H1 (cell line): ENCODE data around the gene NOM1. TPM values are rescaled to one million over a fixed set of nuclear protein-coding genes. Genes with fewer than 3 reads are reported as not detected.

Experiments
- CTCF ChIA-PET: fragments of 300-600 bp; sonication (Branson Sonifier 250); formaldehyde crosslinking; loops from one replicate; lab custom pipeline; 2021; ENCODE audit not compliant: partially characterized antibody; lab: Charles Lee
- POLR2A ChIA-PET: fragments of 300-600 bp; sonication (Branson Sonifier 250); formaldehyde crosslinking; loops from one replicate; lab custom pipeline; 2021; ENCODE audit warnings: inconsistent platforms; ENCODE audit not compliant: partially characterized antibody; lab: Charles Lee
- DNase-seq, 2 experiments: peaks; one replicate each; pipeline versions ENCODE4 v3.0.0 to v3.0.0-alpha.2; 2010 to 2022; ENCODE audit warnings: low spot score in 2 of 2, low read depth in 1 of 2, mixed read lengths in 1 of 2
- FAIRE-seq: peaks from 2 replicates; lab custom pipeline; 2011; peaks lifted over from hg19 to GRCh38; lab: Jason Lieb, UNC
- H2AFZ ChIP-seq: 2 replicates; pipeline ENCODE4 v1.8.1; 2012; ENCODE audit warnings: low read length, inconsistent platforms
- H2AK5ac ChIP-seq: 2 replicates; pipeline ENCODE4 v1.6.1; 2013; ENCODE audit warnings: low read depth, low read length
- H2BK120ac ChIP-seq: replicated peaks from 2 replicates; pipeline ENCODE3; 2013; ENCODE audit warnings: low read depth, low read length, inconsistent platforms
- H2BK12ac ChIP-seq: 2 replicates; pipeline ENCODE4 v1.6.1; 2013; ENCODE audit warnings: low read depth, low read length
- H2BK15ac ChIP-seq: 2 replicates; pipeline ENCODE4 v1.6.1; 2013; ENCODE audit warnings: low read length
- H2BK20ac ChIP-seq: 2 replicates; pipeline ENCODE4 v1.6.1; 2013; ENCODE audit warnings: low read length
- H2BK5ac ChIP-seq: 2 replicates; pipeline ENCODE4 v1.6.1; 2013; ENCODE audit warnings: low read depth, low read length
- H3K14ac ChIP-seq: 2 replicates; pipeline ENCODE4 v1.6.1; 2013; ENCODE audit warnings: inconsistent platforms; ENCODE audit not compliant: insufficient read length
- H3K18ac ChIP-seq: 2 replicates; pipeline ENCODE4 v1.6.1; 2013; ENCODE audit warnings: low read length; ENCODE audit errors: extremely low read depth
- H3K23ac ChIP-seq: 2 replicates; pipeline ENCODE4 v1.6.1; 2013; ENCODE audit warnings: inconsistent platforms; ENCODE audit not compliant: insufficient read length
- H3K23me2 ChIP-seq: 2 replicates; pipeline ENCODE4 v1.6.1; 2013; ENCODE audit warnings: low read depth, low read length
- H3K27ac ChIP-seq: 2 replicates; pipeline ENCODE4 v1.6.1; 2011; ENCODE audit warnings: low read depth, low read length, inconsistent platforms
- H3K27me3 ChIP-seq, 4 experiments: replicated peaks in 1 of 4; 1 replicate in 1 of 4; 2 replicates in 3 of 4; pipeline versions ENCODE4 v1.6.1 to v1.8.1; 2011 to 2013; ENCODE audit warnings: low read length in 3 of 4, mild to moderate bottlenecking in 3 of 4, inconsistent platforms in 2 of 4, mixed read lengths in 2 of 4, moderate library complexity in 1 of 4; ENCODE audit not compliant: control insufficient read depth in 3 of 4, insufficient read depth in 3 of 4; ENCODE audit errors: extremely low read depth in 1 of 4
- H3K36me3 ChIP-seq, 4 experiments: 2 replicates each; pipeline versions ENCODE4 v1.6.1 to v1.8.1; 2011 to 2013; ENCODE audit warnings: mild to moderate bottlenecking in 4 of 4, low read length in 3 of 4, moderate library complexity in 2 of 4, control low read depth in 1 of 4, inconsistent platforms in 1 of 4; ENCODE audit not compliant: insufficient read depth in 4 of 4, control insufficient read depth in 2 of 4
- H3K4ac ChIP-seq: replicated peaks from 2 replicates; pipeline ENCODE3; 2013; ENCODE audit warnings: low read length, low read depth, mixed read lengths, inconsistent platforms; ENCODE audit not compliant: insufficient read length
- H3K4me1 ChIP-seq, 4 experiments: replicated peaks in 1 of 4; 1 replicate in 1 of 4; 2 replicates in 3 of 4; pipeline versions ENCODE4 v1.6.1 to v1.8.1; 2011 to 2013; ENCODE audit warnings: low read length in 3 of 4, inconsistent platforms in 2 of 4, mixed read lengths in 1 of 4; ENCODE audit not compliant: insufficient read depth in 4 of 4, control insufficient read depth in 3 of 4
- H3K4me2 ChIP-seq, 2 experiments: 2 replicates each; pipeline versions ENCODE4 v1.6.1 to v1.8.1; 2011 to 2013; ENCODE audit warnings: low read depth in 2 of 2, low read length in 2 of 2, control low read depth in 1 of 2, inconsistent platforms in 1 of 2, mild to moderate bottlenecking in 1 of 2; ENCODE audit not compliant: insufficient read depth in 1 of 2
- H3K4me3 ChIP-seq, 4 experiments: fragments of 200-600, 300-600 bp in 1 of 4; sonication (generic), shearing (Covaris generic), sonication (Bioruptor Twin) in 1 of 4; 2 replicates each; pipeline versions ENCODE4 v1.5.1 to v1.8.1; 2011 to 2016; ENCODE audit warnings: low read length in 4 of 4, low read depth in 3 of 4, control low read depth in 2 of 4, inconsistent platforms in 2 of 4, mild to moderate bottlenecking in 2 of 4, mixed read lengths in 1 of 4, moderate library complexity in 1 of 4; ENCODE audit not compliant: insufficient read depth in 2 of 4; ENCODE audit errors: extremely low read depth in 1 of 4
- H3K56ac ChIP-seq: replicated peaks from 2 replicates; pipeline ENCODE3; 2013; ENCODE audit warnings: low read depth, mild to moderate bottlenecking, mixed read lengths, low read length, inconsistent platforms; ENCODE audit not compliant: insufficient read length
- H3K79me1 ChIP-seq: 2 replicates; pipeline ENCODE4 v1.6.1; 2013; ENCODE audit warnings: low read depth, low read length, control low read depth
- H3K79me2 ChIP-seq, 2 experiments: 2 replicates each; pipeline versions ENCODE4 v1.6.1 to v1.8.1; 2012 to 2013; ENCODE audit warnings: low read length in 2 of 2, mild to moderate bottlenecking in 2 of 2, inconsistent platforms in 1 of 2; ENCODE audit not compliant: insufficient read depth in 2 of 2, control insufficient read depth in 1 of 2
- H3K9ac ChIP-seq, 4 experiments: replicated peaks in 1 of 4; 1 replicate in 1 of 4; 2 replicates in 3 of 4; pipeline versions ENCODE4 v1.6.1 to v1.8.1; 2011 to 2013; ENCODE audit warnings: low read depth in 3 of 4, low read length in 3 of 4, control low read depth in 2 of 4, mild to moderate bottlenecking in 2 of 4, moderate library complexity in 2 of 4, inconsistent platforms in 1 of 4; ENCODE audit errors: extremely low read depth in 1 of 4
- H3K9me3 ChIP-seq, 2 experiments: 2 replicates each; pipeline versions ENCODE4 v1.6.1 to v1.8.1; 2012 to 2013; ENCODE audit warnings: mild to moderate bottlenecking in 2 of 2, moderate library complexity in 2 of 2, control low read depth in 1 of 2, inconsistent platforms in 1 of 2, low read depth in 1 of 2, low read length in 1 of 2, mixed read lengths in 1 of 2; ENCODE audit not compliant: insufficient read depth in 2 of 2
- H4K20me1 ChIP-seq, 2 experiments: replicated peaks in 1 of 2; 2 replicates each; pipeline versions ENCODE3 to v1.8.1; 2011 to 2013; ENCODE audit warnings: inconsistent platforms in 2 of 2, low read length in 2 of 2, mild to moderate bottlenecking in 1 of 2; ENCODE audit not compliant: insufficient read depth in 2 of 2, control insufficient read depth in 1 of 2
- H4K5ac ChIP-seq: 2 replicates; pipeline ENCODE4 v1.6.1; 2013; ENCODE audit warnings: low read length, low read depth, mixed read lengths, inconsistent platforms; ENCODE audit not compliant: insufficient read length
- H4K8ac ChIP-seq: 2 replicates; pipeline ENCODE4 v1.8.0; 2013; ENCODE audit warnings: mild to moderate bottlenecking, moderate library complexity, low read length, inconsistent platforms; ENCODE audit not compliant: insufficient read depth; ENCODE audit errors: extremely low read depth
- H4K91ac ChIP-seq: replicated peaks from 2 replicates; pipeline ENCODE3; 2013; ENCODE audit warnings: low read length, mixed read lengths, inconsistent platforms; ENCODE audit not compliant: insufficient read length
- BRCA1 ChIP-seq: IDR thresholded peaks from 2 replicates; pipeline ENCODE4 v1.6.1; 2012; ENCODE audit warnings: low read depth, low read length, improper control_type of control experiment
- CHD2 ChIP-seq: IDR thresholded peaks from 2 replicates; pipeline ENCODE4 v1.6.1; 2012; ENCODE audit warnings: low read length, improper control_type of control experiment
- CREB1 ChIP-seq: IDR thresholded peaks from 2 replicates; pipeline ENCODE4 v1.6.1; 2012; ENCODE audit warnings: inconsistent platforms
- EP300 ChIP-seq, 2 experiments: IDR thresholded peaks; 1 replicate in 1 of 2; 2 replicates in 1 of 2; pipeline ENCODE4 v1.6.1; 2011 to 2012; ENCODE audit warnings: low read depth in 2 of 2, low read length in 2 of 2, mild to moderate bottlenecking in 2 of 2, borderline replicate concordance in 1 of 2, inconsistent platforms in 1 of 2, moderate library complexity in 1 of 2
- EZH2 ChIP-seq: fragments of 200-600 bp; sonication (generic); IDR thresholded peaks from 2 replicates; pipeline ENCODE4 v1.7.1; 2012; ENCODE audit warnings: low read depth, mild to moderate bottlenecking, moderate library complexity, low read length, inconsistent platforms; ENCODE audit not compliant: severe bottlenecking
- GTF2F1 ChIP-seq: IDR thresholded peaks from 2 replicates; pipeline ENCODE4 v1.6.1; 2012; ENCODE audit warnings: low read depth, low read length, improper control_type of control experiment, borderline replicate concordance
- KDM1A ChIP-seq: fragments of 200-600, 300-600 bp; sonication (generic); IDR thresholded peaks from 2 replicates; pipeline ENCODE4 v1.7.1; 2016; ENCODE audit warnings: mild to moderate bottlenecking, low read length, borderline replicate concordance
- KDM5A ChIP-seq: fragments of 200-600 bp; IDR thresholded peaks from 2 replicates; pipeline ENCODE4 v1.7.1; 2012; ENCODE audit warnings: mild to moderate bottlenecking, low read length, inconsistent platforms, mixed read lengths
- MAFK ChIP-seq: IDR thresholded peaks from 2 replicates; pipeline ENCODE4 v1.6.1; 2012; ENCODE audit warnings: low read depth, mild to moderate bottlenecking, improper control_type of control experiment, low read length
- PHF8 ChIP-seq: fragments of 200-600 bp; sonication (generic); conservative IDR thresholded peaks from 2 replicates; pipeline ENCODE4 v1.7.1; 2012; ENCODE audit warnings: low read depth, mild to moderate bottlenecking, inconsistent platforms, low read length, moderate library complexity
- POLR2AphosphoS5 ChIP-seq: IDR thresholded peaks from 2 replicates; pipeline ENCODE4 v1.6.1; 2011; ENCODE audit warnings: low read depth, low read length
- RBBP5 ChIP-seq: IDR thresholded peaks from 2 replicates; pipeline ENCODE4 v1.7.1; 2012; ENCODE audit warnings: low read depth, mild to moderate bottlenecking, inconsistent platforms, low read length, moderate library complexity, borderline replicate concordance
- SUZ12 ChIP-seq: fragments of 200-600 bp; sonication (generic); IDR thresholded peaks from 2 replicates; pipeline ENCODE4 v1.6.1; 2012; ENCODE audit warnings: mild to moderate bottlenecking, inconsistent platforms, low read length, moderate library complexity, mixed read lengths
- ZNF274 ChIP-seq: IDR thresholded peaks from 2 replicates; pipeline ENCODE4 v1.7.0; 2012; ENCODE audit warnings: low read length, borderline replicate concordance; ENCODE audit errors: extremely low read depth
- WGBS, 2 experiments: shearing (Covaris generic) in 1 of 2; methylation state at CpG; one replicate each; pipeline versions ENCODE4 v1.1.6 to v1.1.7; 2013 to 2015; ENCODE audit warnings: low lambda C conversion rate in 2 of 2, mixed read lengths in 2 of 2, inconsistent platforms in 1 of 2, low coverage in 1 of 2, missing lambda C conversion rate in 1 of 2; ENCODE audit not compliant: insufficient replicate concordance in 2 of 2, insufficient coverage in 1 of 2, insufficient read length in 1 of 2; ENCODE audit errors: extremely low coverage in 1 of 2, missing lambda C conversion rate in 1 of 2; 5-methylcytosine and 5-hydroxymethylcytosine counted together
- polyA plus RNA-seq, 7 experiments: library from polyadenylated mRNA; depleted of rRNA in 3 of 7; stranded (reverse) in 5 of 7; unstranded in 2 of 7; fragments of >200 nt in 5 of 7; fragments of 200-250 nt in 2 of 7; gene quantifications; 1 replicate in 5 of 7; 2 replicates in 1 of 7; 4 replicates in 1 of 7; pipeline versions ENCODE4 v1.2.1 to v1.2.3, GENCODE V29; 2011 to 2013; ENCODE audit warnings: missing spikeins in 2 of 7, mixed read lengths in 2 of 7
- total RNA-seq: library from RNA; stranded (reverse); fragmentation: NEBNext Ultra II Directional; extraction: Animal tissue kit (Norgen Biotek cat#: 25700); gene quantifications from 2 replicates; pipeline ENCODE4 v1.2.1, GENCODE V29; 2021

The NOM1 gene
- total and polyA plus RNA-seq, 2 of the 8 experiments (the other 6 are each of a cell fraction or from before 2014, with no cell fraction given): 10.6 to 29.1 TPM

- H2BK12ac ChIP-seq: no peak overlapping the region
- H3K79me1 ChIP-seq: no peaks in the 10 kb centered on the region; the same call in 1 of the 2 replicates
- DNase-seq (no peak), FAIRE-seq (no peak)
- CTCF ChIA-PET: no interaction called here
- H3K4me2 ChIP-seq: no peak overlapping the region
- no peak overlapping the region for H3K23ac ChIP-seq
- no peaks in the 10 kb centered on the region for H3K9me3 ChIP-seq
- H3K36me3 ChIP-seq: peaks cover 38 to 83% (median 73%) of the 10 kb centered on the region in 4 experiments
- no peak overlapping the region for H2AFZ ChIP-seq
- no peak overlapping the region for H2AK5ac ChIP-seq
- no peak overlapping the region for H4K91ac ChIP-seq
- H4K8ac ChIP-seq: no peak overlapping the region
- no peaks in the 10 kb centered on the region for H3K4me1 ChIP-seq
- H4K20me1 ChIP-seq: peaks cover 6 to 18% of the 10 kb centered on the region in 2 experiments
- H3K27me3 ChIP-seq: no peaks in the 10 kb centered on the region
- H4K5ac ChIP-seq: no peak overlapping the region
- no peaks in the 10 kb centered on the region; a peak in 1 of 4 replicates for H3K79me2 ChIP-seq
- H3K14ac ChIP-seq: no peak overlapping the region
- POLR2A ChIA-PET: interaction anchor here (0.7 kb wide), 1 partner anchor 10 kb away, joined by 3 read pairs; no protein-coding TSS in a partner anchor
- H3K23me2 ChIP-seq: no peaks in the 10 kb centered on the region
- H3K27ac ChIP-seq: no peak overlapping the region
- no peak overlapping the region for H2BK20ac ChIP-seq
- no peak overlapping the region for H3K9ac ChIP-seq
- no peak overlapping the region for H2BK5ac ChIP-seq
- no peak overlapping the region for H3K4ac ChIP-seq
- WGBS, 2 experiments: 86% methylated on average over 12 of the region's 12 CpGs; no CpG with 5 or more reads in 1 of the 2 experiments
- no peak overlapping the region for H3K56ac ChIP-seq
- H3K18ac ChIP-seq: no peak overlapping the region
- no peak overlapping the region for H3K4me3 ChIP-seq
- H2BK15ac ChIP-seq: no peak overlapping the region
- H2BK120ac ChIP-seq: no peak overlapping the region
- TF ChIP-seq CREB1 (no peak), BRCA1 (no peak), POLR2AphosphoS5 (no peak), PHF8 (no peak), EP300 (IDR thresholded peaks at IDR 0.05; ENCODE audit: borderline replicate concordance in 1 of 2, low read depth in 2 of 2, low read length in 2 of 2) (no peak), ZNF274 (no peak), SUZ12 (no peak), CHD2 (no peak), RBBP5 (no peak), KDM1A (no peak), KDM5A (no peak), EZH2 (no peak), MAFK (no peak), GTF2F1 (no peak)
Observed at GRCh38 chr7:156963472-156963871, 14.0 kb downstream of the NOM1 start.
